Activated naive CD4-positive, alpha-beta T cell treated with Interleukin-2 at 50 U/mL for 16 hours (primary cell): ENCODE data around the gene MARS1.
A peak's percentile ranks its signal among the peaks of the same experiment; 100 is the strongest.

Experiments used
- DNase-seq: peaks from one replicate; pipeline ENCODE4 v3.0.0-alpha.2; 2020

The MARS1 gene

DNA sequence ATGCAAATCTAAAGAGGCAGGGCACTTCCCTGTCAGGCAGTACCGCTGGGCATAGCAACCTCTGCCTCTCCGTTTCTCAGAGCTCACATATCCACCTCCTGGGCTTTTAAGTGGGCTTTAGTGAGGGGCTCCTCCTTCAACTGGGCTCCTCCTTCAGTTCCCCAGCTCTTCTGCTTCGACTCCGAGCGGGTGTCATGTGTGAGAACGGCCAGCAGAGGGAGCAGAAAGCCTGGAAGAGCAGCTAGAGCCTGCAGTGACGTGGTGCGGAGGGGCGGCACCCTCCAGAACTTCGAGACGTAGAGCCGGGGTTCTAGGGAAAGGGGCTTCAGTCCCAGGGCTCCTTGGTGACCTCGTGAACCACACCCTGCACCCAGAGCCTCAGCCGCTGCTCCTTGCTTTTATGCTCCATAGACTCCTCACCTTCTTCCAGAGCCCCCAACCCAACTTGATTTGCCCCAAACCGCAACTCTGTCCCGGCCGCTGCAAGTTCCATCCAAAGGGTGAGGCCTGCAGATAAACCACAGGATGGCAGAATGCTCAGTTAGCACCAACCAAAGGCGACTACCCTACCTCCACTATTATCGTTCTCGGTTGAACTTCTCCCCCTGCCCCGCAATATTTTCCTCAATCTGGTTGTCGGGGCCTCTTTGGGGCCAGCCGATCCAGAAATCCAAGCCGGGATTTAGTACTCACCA lies 28.7 kb upstream of the MARS1 start:
- DNase-seq: peak; percentile 95

DNA sequence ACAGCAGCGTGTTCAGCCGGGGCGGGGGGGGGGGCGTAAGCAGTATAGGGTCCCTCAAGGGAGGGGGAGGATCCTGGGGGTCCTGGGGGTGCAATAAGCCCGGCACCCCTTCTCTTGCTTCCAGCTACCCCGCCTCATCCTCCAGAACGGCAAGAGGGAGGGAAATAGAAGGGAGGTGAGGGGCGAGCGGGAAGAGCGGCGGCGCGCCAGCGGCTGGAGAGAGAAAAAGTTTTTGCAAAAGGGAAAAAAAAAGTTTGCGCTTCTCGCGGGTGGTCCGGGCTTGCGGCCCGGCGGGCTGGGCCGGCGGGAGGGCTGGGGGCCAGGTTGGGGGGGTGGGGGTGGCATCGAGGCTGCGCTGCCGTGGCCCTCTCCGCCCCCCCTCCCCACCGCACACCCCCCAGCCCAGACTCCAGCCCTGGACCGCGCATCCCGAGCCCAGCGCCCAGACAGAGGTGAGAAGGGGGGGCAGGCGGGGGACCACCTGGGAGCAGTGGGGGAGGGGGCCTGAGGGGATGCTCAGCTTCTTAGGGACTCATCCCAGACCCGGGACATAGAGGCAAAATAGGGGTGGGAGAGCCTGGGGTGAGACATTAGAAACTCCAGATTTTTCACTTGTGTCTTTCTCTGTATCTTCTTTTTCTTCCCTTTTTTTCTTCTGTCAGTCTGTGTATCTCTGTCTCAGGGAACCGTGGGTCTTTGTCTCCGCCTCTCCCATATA lies 28.0 kb upstream of the MARS1 start, which contains the start of gene GLI1:
Gene GLI1, plus strand, starts transcription at position 36 of the 718 bp plus-strand sequence. CDS start 3,907 bp downstream, outside the sequence.
- DNase-seq: no peak

DNA sequence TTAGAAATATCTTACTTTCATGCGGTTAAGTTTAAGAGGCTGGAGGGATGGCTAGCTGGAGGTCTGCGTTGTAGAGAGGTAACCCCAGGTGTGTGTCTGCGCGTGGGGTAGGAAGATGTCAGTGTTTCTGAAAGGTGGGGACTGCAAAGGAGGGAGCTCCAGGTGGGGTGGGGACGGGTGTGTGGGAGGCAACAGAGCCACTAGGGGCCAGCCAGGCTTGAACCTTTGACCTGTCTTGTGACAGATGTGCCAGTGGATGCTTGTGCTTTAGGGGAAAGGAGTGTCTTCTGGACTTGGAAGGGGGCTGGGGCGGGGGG lies 27.4 kb upstream of the MARS1 start:
- DNase-seq: no peak

- DNase-seq: no peak
Measured at GRCh38 chr12:57460841-57461275, 27.0 kb upstream of the MARS1 start.

DNA sequence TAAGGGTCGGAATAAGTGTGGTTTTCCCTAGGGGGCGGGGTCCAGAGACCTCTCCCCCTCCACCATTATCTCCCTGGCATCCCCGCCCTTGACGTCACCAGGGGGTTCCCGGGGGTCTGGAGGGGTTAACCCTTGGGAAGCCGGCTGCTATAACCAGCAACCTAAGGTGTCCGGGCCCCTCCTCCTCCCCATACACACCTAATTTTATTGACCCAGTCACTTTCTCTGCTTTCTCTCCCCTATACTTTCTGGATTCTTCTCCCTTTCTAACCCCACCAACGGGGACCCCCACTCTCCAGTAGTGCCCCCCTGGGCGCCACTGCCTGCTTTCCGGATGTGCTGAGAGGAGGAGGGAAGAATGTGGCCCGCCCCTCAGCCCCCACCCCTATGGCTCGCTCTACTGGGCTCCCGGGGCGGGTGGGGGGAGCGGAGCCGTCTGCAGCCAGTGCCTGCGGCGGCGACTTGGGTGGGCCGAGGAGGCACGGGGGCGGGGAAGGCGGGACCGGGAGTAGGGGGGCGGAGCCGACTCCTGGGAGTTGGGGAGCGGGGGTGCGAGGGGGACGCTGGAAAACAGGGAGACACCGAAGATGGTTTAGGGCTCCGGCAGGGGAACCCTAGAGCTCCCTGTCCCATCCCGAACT lies 26.5 kb upstream of the MARS1 start:
- DNase-seq: peak; percentile 28

DNA sequence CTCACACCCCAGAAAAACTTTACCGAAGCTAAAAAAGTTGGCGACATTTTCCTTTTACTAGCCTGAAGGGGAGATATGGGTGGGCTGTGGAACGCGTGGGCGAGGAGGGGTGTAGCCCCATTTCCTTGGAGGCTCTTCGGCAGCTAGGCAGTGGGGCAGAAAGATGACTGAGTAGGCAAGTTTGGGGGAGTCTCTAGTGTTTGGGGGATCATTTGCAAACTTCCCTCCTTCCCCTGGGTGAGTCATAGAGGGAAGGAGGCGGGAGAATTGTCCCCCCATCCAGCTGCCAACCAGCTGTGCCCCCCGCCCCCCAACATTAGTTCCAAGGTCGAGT lies 26.0 kb upstream of the MARS1 start:
- no peak for DNase-seq

DNA sequence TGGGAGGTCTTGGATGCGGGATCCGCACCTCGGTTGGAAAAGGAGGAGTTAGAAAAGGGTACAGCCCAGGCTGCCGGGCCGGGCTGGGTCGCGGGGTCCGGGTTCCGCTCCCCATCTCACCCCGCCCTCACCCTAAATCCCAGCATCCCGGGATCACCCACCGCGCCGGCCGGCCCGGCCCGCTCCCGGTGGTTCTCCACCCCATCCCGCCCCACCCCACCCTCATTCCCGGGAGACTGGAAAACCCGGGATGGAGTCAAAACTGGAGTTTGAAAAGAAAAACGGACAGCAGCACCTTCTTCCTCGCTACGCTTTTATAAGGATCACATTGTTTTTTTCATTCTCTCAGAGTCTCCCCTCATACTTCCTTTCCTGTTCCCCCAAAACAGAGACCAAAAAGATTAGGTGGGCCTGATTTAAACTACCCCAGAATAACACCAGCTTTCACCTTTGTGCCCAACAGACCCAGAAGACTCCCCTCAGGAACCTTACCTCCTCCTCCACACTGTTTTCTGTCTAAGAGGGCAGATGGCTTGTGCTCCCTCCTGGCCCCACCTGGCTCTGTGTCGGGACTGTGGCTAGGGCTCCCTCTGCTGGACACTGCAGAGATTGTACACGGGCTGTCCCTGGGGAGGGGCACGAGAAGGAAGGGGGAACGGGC lies 25.5 kb upstream of the MARS1 start:
- peak; percentile 91 for DNase-seq

DNA sequence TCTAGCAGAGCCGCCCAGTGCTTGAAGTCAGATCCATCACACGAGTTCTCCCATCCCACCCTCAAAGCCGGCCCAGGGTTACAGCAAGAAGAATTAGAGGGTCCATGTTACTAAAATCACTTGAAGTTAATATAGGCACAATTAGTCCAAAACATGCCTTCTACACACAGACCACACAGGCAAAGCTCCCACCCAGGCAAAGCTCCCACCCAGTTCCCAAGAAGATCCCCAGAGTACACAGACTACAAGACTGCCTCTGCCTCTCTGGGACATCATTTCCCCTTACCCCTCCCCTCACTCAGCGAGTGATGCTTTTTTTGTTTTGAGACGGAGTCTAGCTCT lies 25.0 kb upstream of the MARS1 start:
- no peak for DNase-seq

GRCh38 chr12:57464569-57464968 lies 23.3 kb upstream of the MARS1 start:
- DNase-seq: no peak

GRCh38 chr12:57465030-57465746 lies 22.7 kb upstream of the MARS1 start:
- DNase-seq: no peak

GRCh38 chr12:57465747-57466505 lies 21.9 kb upstream of the MARS1 start:
- no peak for DNase-seq

- DNase-seq: no peak
Measured at GRCh38 chr12:57467212-57467874, 20.5 kb upstream of the MARS1 start.

GRCh38 chr12:57467915-57468314 lies 20.0 kb upstream of the MARS1 start:
- DNase-seq: no peak

DNA sequence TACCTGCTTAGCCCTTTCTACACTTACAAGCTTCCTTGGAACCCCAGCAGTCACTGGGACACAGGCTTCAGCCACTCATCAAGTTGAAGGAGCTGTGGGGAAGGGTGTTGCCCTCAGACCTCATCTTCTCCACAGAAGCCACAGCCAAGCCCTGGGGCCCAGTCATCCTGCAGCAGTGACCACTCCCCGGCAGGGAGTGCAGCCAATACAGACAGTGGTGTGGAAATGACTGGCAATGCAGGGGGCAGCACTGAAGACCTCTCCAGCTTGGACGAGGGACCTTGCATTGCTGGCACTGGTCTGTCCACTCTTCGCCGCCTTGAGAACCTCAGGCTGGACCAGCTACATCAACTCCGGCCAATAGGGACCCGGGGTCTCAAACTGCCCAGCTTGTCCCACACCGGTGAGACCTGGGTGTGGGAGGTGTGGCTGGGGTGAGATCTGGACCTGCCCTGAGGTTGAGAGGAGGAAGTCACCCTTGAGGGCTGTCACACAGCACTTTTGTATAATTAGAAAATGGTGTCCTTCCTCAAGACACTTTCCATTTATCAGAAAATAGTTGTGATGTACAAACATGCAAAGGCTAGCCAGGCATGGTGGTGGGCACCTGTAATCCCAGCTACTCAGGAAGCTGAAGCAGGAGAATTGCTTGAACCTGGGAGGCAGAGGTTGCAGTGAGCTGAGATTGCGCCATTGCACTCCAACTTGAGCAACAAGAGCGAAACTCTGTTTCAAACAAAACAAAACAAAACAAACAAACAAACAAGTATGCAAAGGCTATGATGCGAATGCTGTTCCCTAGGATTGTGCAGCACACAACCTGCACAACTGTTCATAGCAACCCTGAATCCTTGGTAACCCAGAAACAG lies 18.3 kb upstream of the MARS1 start:
- DNase-seq: no peak

- no peak for DNase-seq
Measured at GRCh38 chr12:57470286-57470969, 17.4 kb upstream of the MARS1 start.

DNA sequence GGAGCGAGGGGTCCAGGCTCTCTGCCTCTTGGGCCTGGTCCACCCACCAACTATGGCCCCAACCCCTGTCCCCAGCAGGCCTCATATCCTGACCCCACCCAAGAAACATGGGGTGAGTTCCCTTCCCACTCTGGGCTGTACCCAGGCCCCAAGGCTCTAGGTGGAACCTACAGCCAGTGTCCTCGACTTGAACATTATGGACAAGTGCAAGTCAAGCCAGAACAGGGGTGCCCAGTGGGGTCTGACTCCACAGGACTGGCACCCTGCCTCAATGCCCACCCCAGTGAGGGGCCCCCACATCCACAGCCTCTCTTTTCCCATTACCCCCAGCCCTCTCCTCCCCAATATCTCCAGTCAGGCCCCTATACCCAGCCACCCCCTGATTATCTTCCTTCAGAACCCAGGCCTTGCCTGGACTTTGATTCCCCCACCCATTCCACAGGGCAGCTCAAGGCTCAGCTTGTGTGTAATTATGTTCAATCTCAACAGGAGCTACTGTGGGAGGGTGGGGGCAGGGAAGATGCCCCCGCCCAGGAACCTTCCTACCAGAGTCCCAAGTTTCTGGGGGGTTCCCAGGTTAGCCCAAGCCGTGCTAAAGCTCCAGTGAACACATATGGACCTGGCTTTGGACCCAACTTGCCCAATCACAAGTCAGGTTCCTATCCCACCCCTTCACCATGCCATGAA lies 16.8 kb upstream of the MARS1 start:
- DNase-seq: no peak

DNA sequence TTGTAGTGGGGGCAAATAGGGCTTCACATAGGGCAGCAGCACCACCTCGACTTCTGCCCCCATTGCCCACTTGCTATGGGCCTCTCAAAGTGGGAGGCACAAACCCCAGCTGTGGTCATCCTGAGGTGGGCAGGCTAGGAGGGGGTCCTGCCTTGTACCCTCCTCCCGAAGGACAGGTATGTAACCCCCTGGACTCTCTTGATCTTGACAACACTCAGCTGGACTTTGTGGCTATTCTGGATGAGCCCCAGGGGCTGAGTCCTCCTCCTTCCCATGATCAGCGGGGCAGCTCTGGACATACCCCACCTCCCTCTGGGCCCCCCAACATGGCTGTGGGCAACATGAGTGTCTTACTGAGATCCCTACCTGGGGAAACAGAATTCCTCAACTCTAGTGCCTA lies 16.2 kb upstream of the MARS1 start:
- DNase-seq: no peak

DNA sequence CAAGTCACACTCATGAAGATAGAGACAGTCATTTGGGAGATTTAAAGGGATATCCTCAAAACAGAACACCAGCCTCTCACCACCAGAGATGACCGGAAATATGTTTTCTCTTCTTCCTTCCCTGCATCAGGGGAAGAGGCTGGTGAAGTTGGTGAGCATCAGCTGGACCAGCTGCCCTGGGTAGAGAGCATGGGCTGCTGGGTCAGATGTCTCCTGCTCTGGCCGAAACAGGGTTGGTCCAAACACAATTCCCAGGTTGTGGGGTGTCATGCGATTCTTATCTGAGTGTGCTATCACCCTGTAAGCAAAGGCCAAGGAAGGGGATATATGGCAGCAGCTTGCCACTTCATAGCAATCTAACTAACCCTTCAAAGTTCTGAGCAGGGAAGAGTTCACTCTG lies 15.5 kb upstream of the MARS1 start:
- DNase-seq: no peak

DNA sequence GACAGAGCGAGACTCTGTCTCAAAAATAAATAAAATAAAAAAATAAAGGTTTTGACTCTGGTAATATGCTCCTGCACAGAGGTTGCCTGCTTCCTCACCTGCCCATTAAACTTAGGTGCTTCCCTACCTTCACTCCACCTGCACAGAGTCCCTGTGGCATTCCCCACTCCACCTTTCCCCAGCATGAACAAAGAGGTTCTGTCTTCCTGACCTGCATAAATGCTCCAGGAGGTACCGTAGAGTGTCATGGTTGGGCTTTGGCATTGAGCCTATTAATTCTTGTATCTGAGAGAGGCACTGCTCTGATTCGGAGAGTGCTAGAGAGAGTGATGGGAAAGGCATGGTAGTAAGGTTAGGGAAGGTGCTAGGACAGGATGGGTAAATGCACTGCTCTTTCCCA lies 14.5 kb upstream of the MARS1 start:
- DNase-seq: no peak

DNA sequence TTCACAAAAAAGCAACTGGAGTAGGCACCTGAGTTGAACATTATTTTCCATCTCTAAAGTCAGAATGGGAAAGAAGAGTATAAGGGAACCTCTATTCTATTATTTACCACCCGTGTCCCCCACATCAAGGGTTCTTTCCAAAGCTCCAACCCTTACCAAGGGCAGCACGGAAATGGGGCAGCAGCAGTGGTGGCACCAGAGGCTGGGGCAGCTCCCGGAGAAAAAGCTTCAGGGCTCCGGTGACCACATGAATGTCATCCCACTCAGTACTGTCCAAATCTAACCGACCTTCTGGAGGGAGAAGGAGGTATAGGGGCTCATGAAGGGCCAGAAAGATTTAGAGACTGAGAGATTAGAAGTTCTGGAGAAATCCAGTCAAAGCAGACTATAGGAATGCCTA lies 14.0 kb upstream of the MARS1 start:
- no peak for DNase-seq
